WTC11 (cell line): ENCODE data around the gene CELF4. TPM values are rescaled to one million over a fixed set of nuclear protein-coding genes. Genes with fewer than 3 reads are reported as not detected.

ENCODE experiments used
- ATAC-seq: fragments of 200-7000 bp; cut with Tn5 transposase; 2 replicates; pipeline ENCODE4 v1.10.0; 2021; ENCODE audit warnings: mild to moderate bottlenecking, moderate library complexity
- CTCF ChIA-PET: fragments of 300-600 bp; sonication (Branson Sonifier 250); formaldehyde crosslinking; loops from one replicate; lab custom pipeline; 2021; ENCODE audit warnings: antibody characterized with exemption; lab: Charles Lee
- POLR2A ChIA-PET: fragments of 350-600 bp; sonication (Branson Sonifier 250); formaldehyde crosslinking; loops from one replicate; lab custom pipeline; 2021; ENCODE audit warnings: antibody characterized with exemption; lab: Charles Lee
- DNase-seq: peaks from one replicate; pipeline ENCODE4 v3.0.0; 2021; ENCODE audit warnings: low spot score
- H3K27ac Mint-ChIP-seq: 2 replicates; pipeline ENCODE4 v1.8.0; 2021; ENCODE audit warnings: mixed read lengths
- H3K27me3 Mint-ChIP-seq: 2 replicates; pipeline ENCODE4 v1.8.0; 2021; ENCODE audit warnings: low read depth, mild to moderate bottlenecking, moderate library complexity, mixed read lengths
- H3K36me3 Mint-ChIP-seq: 2 replicates; pipeline ENCODE4 v1.8.0; 2021; ENCODE audit warnings: mixed read lengths
- H3K4me1 Mint-ChIP-seq: 2 replicates; pipeline ENCODE4 v1.8.0; 2022; ENCODE audit warnings: mixed read lengths
- H3K4me3 Mint-ChIP-seq: 2 replicates; pipeline ENCODE4 v1.8.0; 2021; ENCODE audit warnings: mild to moderate bottlenecking, moderate library complexity, mixed read lengths
- H3K9me3 Mint-ChIP-seq: 2 replicates; pipeline ENCODE4 v1.8.0; 2021; ENCODE audit warnings: mixed read lengths
- CREB1 ChIP-seq: sonication (generic); formaldehyde crosslinking; IDR thresholded peaks from 2 replicates; pipeline ENCODE4 v1.8.0; 2023; ENCODE audit warnings: mild to moderate bottlenecking, missing genetic modification reagents
- CTCF ChIP-seq: fragments of 200-600 bp; IDR thresholded peaks from 2 replicates; pipeline ENCODE4 v1.8.0; 2022; ENCODE audit warnings: antibody characterized with exemption
- ERG ChIP-seq: fragments of 250-450 bp; sonication (Bioruptor Pico); IDR thresholded peaks from 2 replicates; pipeline ENCODE4 v1.8.0; 2021; ENCODE audit warnings: mild to moderate bottlenecking
- FOXK1 ChIP-seq: sonication (generic); formaldehyde crosslinking; IDR thresholded peaks from 2 replicates; pipeline ENCODE4 v1.8.0; 2022; ENCODE audit warnings: mild to moderate bottlenecking, moderate library complexity, missing genetic modification reagents
- FOXP1 ChIP-seq: sonication (generic); formaldehyde crosslinking; IDR thresholded peaks from 2 replicates; pipeline ENCODE4 v1.8.0; 2022; ENCODE audit warnings: missing genetic modification reagents, mild to moderate bottlenecking, moderate library complexity, borderline replicate concordance
- GTF2I ChIP-seq: fragments of 250-450 bp; sonication (Bioruptor Pico); conservative IDR thresholded peaks from 2 replicates; pipeline ENCODE4 v1.4.0; 2021; ENCODE audit warnings: mild to moderate bottlenecking
- NFATC4 ChIP-seq: fragments of 250-450 bp; sonication (Bioruptor Pico); IDR thresholded peaks from 2 replicates; pipeline ENCODE4 v1.9.0; 2021; ENCODE audit warnings: mild to moderate bottlenecking
- RELA ChIP-seq: sonication (generic); formaldehyde crosslinking; IDR thresholded peaks from 2 replicates; pipeline ENCODE4 v1.8.1; 2022; ENCODE audit warnings: missing genetic modification reagents, mild to moderate bottlenecking, borderline replicate concordance
- RORB ChIP-seq: fragments of 250-450 bp; sonication (Bioruptor Pico); IDR thresholded peaks from 2 replicates; pipeline ENCODE4 v1.9.0; 2021; ENCODE audit warnings: mild to moderate bottlenecking
- SP1 ChIP-seq: sonication (generic); formaldehyde crosslinking; conservative IDR thresholded peaks from 2 replicates; pipeline ENCODE4 v1.8.1; 2022; ENCODE audit warnings: missing genetic modification reagents
- TCF7 ChIP-seq: sonication (generic); formaldehyde crosslinking; IDR thresholded peaks from 2 replicates; pipeline ENCODE4 v1.8.0; 2022; ENCODE audit warnings: mild to moderate bottlenecking, low read depth, missing genetic modification reagents, moderate library complexity
- TEAD4 ChIP-seq: sonication (generic); formaldehyde crosslinking; IDR thresholded peaks from 2 replicates; pipeline ENCODE4 v1.8.0; 2022; ENCODE audit warnings: mild to moderate bottlenecking, missing genetic modification reagents
- USF1 ChIP-seq: sonication (generic); formaldehyde crosslinking; IDR thresholded peaks from 2 replicates; pipeline ENCODE4 v1.8.0; 2022; ENCODE audit warnings: mild to moderate bottlenecking, missing genetic modification reagents
- ZNF138 ChIP-seq: sonication (generic); formaldehyde crosslinking; conservative IDR thresholded peaks from 2 replicates; pipeline ENCODE4 v1.8.1; 2022; ENCODE audit warnings: mild to moderate bottlenecking, moderate library complexity, missing genetic modification reagents
- total RNA-seq: library from RNA; stranded (reverse); gene quantifications from 3 replicates; pipeline ENCODE4 v1.2.3, GENCODE V29; 2021
- TF ChIP-seq, protein P1 (sequence below): sonication (generic); formaldehyde crosslinking; IDR thresholded peaks from 2 replicates; pipeline ENCODE4 v1.8.1; 2023; ENCODE audit warnings: mild to moderate bottlenecking, missing genetic modification reagents
- TF ChIP-seq, protein P2 (sequence below): sonication (generic); formaldehyde crosslinking; IDR thresholded peaks from 2 replicates; pipeline ENCODE4 v1.8.1; 2022; ENCODE audit warnings: mild to moderate bottlenecking, missing genetic modification reagents, moderate library complexity, borderline replicate concordance
- TF ChIP-seq, protein P3 (sequence below): sonication (generic); formaldehyde crosslinking; IDR thresholded peaks from 2 replicates; pipeline ENCODE4 v1.8.1; 2023; ENCODE audit warnings: mild to moderate bottlenecking, missing genetic modification reagents, moderate library complexity
- TF ChIP-seq, protein P4 (sequence below): fragments of 250-450 bp; sonication (Bioruptor Pico); IDR thresholded peaks from 2 replicates; pipeline ENCODE4 v1.9.0; 2021; ENCODE audit warnings: moderate library complexity, mild to moderate bottlenecking, inconsistent platforms, borderline replicate concordance
- TF ChIP-seq, protein P5 (sequence below): sonication (generic); formaldehyde crosslinking; conservative IDR thresholded peaks from 2 replicates; pipeline ENCODE4 v1.8.1; 2022; ENCODE audit warnings: mild to moderate bottlenecking, missing genetic modification reagents

CELF4 gene
- total RNA-seq, 1 experiment from 2014 or later: 2.9 TPM

DNA sequence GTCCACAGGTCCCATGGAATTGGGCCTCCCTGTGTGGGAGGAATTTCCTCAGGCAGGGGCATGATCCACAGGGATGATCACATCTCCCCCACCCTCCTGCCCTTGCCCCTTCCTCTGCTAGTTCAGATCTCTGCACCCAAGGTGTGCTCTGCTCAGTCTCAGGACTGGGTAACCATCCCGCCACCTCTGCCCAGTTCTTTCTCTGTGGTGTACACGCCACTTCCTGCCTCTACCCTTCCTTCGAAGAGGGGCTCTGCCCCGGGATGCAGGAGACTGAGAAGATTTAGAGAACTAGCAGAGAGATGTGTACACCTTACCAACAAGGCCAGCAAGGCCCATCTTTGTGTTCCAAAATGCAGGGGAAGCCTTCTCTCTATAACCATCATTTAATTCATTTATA is 160.4 kb downstream of the CELF4 start:
- Mint-ChIP-seq H3K36me3 (no peaks in the 10 kb centered on the region), H3K9me3 (no peaks in the 10 kb centered on the region), H3K27me3 (peaks cover 7% of the 10 kb centered on the region; the same call in 1 of the 2 replicates), H3K4me3 (no peak overlapping the region), H3K4me1 (peaks cover 29% of the 10 kb centered on the region), H3K27ac (no peak overlapping the region)
- no peak for DNase-seq
- POLR2A ChIA-PET: no interaction called here
- CTCF ChIA-PET: interaction anchor here (0.9 kb wide), 1 partner anchor 11 kb away, joined by 4 read pairs; no protein-coding TSS in a partner anchor
- no peak for ATAC-seq
- TF ChIP-seq FOXK1 (no peak), GTF2I (CRISPR knock-in tag) (no peak), SP1 (CRISPR knock-in tag) (no peak), RELA (CRISPR knock-in tag) (no peak), CREB1 (CRISPR knock-in tag) (no peak), CTCF (no peak), ERG (CRISPR knock-in tag) (no peak), FOXP1 (no peak), ZNF138 (no peak)
- TF ChIP-seq, protein P1, sequence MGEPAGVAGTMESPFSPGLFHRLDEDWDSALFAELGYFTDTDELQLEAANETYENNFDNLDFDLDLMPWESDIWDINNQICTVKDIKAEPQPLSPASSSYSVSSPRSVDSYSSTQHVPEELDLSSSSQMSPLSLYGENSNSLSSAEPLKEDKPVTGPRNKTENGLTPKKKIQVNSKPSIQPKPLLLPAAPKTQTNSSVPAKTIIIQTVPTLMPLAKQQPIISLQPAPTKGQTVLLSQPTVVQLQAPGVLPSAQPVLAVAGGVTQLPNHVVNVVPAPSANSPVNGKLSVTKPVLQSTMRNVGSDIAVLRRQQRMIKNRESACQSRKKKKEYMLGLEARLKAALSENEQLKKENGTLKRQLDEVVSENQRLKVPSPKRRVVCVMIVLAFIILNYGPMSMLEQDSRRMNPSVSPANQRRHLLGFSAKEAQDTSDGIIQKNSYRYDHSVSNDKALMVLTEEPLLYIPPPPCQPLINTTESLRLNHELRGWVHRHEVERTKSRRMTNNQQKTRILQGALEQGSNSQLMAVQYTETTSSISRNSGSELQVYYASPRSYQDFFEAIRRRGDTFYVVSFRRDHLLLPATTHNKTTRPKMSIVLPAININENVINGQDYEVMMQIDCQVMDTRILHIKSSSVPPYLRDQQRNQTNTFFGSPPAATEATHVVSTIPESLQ (CRISPR knock-in tag): no peak
- TF ChIP-seq, protein P2, sequence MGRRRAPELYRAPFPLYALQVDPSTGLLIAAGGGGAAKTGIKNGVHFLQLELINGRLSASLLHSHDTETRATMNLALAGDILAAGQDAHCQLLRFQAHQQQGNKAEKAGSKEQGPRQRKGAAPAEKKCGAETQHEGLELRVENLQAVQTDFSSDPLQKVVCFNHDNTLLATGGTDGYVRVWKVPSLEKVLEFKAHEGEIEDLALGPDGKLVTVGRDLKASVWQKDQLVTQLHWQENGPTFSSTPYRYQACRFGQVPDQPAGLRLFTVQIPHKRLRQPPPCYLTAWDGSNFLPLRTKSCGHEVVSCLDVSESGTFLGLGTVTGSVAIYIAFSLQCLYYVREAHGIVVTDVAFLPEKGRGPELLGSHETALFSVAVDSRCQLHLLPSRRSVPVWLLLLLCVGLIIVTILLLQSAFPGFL (CRISPR knock-in tag): no peak
- TF ChIP-seq, protein P3, sequence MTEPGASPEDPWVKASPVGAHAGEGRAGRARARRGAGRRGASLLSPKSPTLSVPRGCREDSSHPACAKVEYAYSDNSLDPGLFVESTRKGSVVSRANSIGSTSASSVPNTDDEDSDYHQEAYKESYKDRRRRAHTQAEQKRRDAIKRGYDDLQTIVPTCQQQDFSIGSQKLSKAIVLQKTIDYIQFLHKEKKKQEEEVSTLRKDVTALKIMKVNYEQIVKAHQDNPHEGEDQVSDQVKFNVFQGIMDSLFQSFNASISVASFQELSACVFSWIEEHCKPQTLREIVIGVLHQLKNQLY: no peak
- TF ChIP-seq, protein P4, sequence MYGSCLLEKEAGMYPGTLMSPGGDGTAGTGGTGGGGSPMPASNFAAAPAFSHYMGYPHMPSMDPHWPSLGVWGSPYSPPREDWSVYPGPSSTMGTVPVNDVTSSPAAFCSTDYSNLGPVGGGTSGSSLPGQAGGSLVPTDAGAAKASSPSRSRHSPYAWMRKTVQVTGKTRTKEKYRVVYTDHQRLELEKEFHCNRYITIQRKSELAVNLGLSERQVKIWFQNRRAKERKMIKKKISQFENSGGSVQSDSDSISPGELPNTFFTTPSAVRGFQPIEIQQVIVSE: no peak

GRCh38 chr18:37403788-37404187 is 161.8 kb downstream of the CELF4 start:
- Mint-ChIP-seq H3K27me3 (peaks cover 7% of the 10 kb centered on the region; the same call in 1 of the 2 replicates), H3K9me3 (no peaks in the 10 kb centered on the region), H3K4me1 (peaks cover 17% of the 10 kb centered on the region), H3K27ac (no peak overlapping the region), H3K36me3 (no peaks in the 10 kb centered on the region), H3K4me3 (no peak overlapping the region)
- DNase-seq: no peak
- CTCF ChIA-PET: interaction anchor here (1.5 kb wide), 1 partner anchor 82 kb away, joined by 3 read pairs; no protein-coding TSS in a partner anchor
- POLR2A ChIA-PET: interaction anchor here (0.6 kb wide), 1 partner anchor 1149 kb away, joined by 3 read pairs; no protein-coding TSS in a partner anchor
- no peak for ATAC-seq
- TF ChIP-seq SP1 (CRISPR knock-in tag) (no peak), TCF7 (CRISPR knock-in tag) (no peak), TEAD4 (CRISPR knock-in tag) (no peak), CREB1 (CRISPR knock-in tag) (no peak), RORB (CRISPR knock-in tag) (no peak), NFATC4 (CRISPR knock-in tag) (no peak), USF1 (no peak)
- TF ChIP-seq, protein P1 (CRISPR knock-in tag): no peak
- TF ChIP-seq, protein P5, sequence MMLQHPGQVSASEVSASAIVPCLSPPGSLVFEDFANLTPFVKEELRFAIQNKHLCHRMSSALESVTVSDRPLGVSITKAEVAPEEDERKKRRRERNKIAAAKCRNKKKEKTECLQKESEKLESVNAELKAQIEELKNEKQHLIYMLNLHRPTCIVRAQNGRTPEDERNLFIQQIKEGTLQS (CRISPR knock-in tag): no peak
